ENCODE measurements around the gene ERBB4.

DNA sequence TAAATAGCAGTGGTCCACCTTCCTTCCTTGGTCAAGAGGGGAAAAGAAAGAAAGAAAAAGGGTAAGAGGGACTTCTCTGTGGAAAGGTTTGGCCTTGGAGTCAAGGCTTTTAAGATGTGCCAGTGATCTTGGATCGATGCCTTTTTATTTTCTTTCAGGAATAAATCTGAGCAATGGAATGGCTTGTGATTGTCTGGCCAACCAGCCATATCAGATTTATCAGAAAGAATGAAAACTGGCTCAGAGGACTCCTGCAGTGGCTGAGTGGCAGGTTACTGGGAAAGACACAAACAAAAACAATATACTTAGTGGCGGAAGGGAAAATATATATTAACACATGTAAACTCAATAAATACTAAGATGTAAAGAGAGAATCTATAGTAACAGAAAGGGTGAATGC lies 4.3 kb downstream of the ERBB4 start:
- no peak for TF ChIP-seq USF2 (IDR thresholded peaks at IDR 0.05; ENCODE audit: borderline replicate concordance, low read depth, low read length)
- no peak for TF ChIP-seq CTCF (IDR thresholded peaks at IDR 0.05)
- TF ChIP-seq TCF12 (IDR thresholded peaks at IDR 0.05): no peak
- TF ChIP-seq RFX5 (IDR thresholded peaks at IDR 0.05; ENCODE audit: low read length): no peak
- no peak for TF ChIP-seq RXRA (IDR thresholded peaks at IDR 0.05; ENCODE audit: borderline replicate concordance, low read depth)
- no peak for TF ChIP-seq CHD2 (IDR thresholded peaks at IDR 0.05; ENCODE audit: low read length, partially characterized antibody)
- no peak for TF ChIP-seq POLR2AphosphoS5 (IDR thresholded peaks at IDR 0.05; ENCODE audit: low read depth, low read length)
- no peak for TF ChIP-seq EP300 (IDR thresholded peaks at IDR 0.05; ENCODE audit: borderline replicate concordance in 1 of 2, low read depth in 1 of 2, low read length in 1 of 2)
- TF ChIP-seq IRF3 (IDR thresholded peaks at IDR 0.05; ENCODE audit: low read depth, low read length): no peak
- no peak for TF ChIP-seq FOXJ3 (CRISPR knock-in tag; IDR thresholded peaks at IDR 0.05)
- no peak for TF ChIP-seq ELF1 (IDR thresholded peaks at IDR 0.05)
- TF ChIP-seq, protein P1, sequence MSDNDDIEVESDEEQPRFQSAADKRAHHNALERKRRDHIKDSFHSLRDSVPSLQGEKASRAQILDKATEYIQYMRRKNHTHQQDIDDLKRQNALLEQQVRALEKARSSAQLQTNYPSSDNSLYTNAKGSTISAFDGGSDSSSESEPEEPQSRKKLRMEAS (IDR thresholded peaks at IDR 0.05; ENCODE audit: low read depth): no peak
- TF ChIP-seq RCOR1 (IDR thresholded peaks at IDR 0.05; ENCODE audit: low read length): no peak
- TF ChIP-seq RAD21 (IDR thresholded peaks at IDR 0.05; ENCODE audit: low read length): no peak

Measured in SK-N-SH (cell line).